Activated T-helper 1 cell treated with Interleukin-2 at 50 U/mL for 16 hours (primary cell): ENCODE results near the gene CALCOCO1.
A peak's percentile ranks its signal among the peaks of the same experiment; 100 is the strongest.
"Not testable (repeated sequence)": the region's sequence is repeated elsewhere in the genome, so short reads cannot be mapped to it uniquely, and the experiment has no call there.

ENCODE experiments used
- DNase-seq: peaks from one replicate; pipeline ENCODE4 v3.0.0-alpha.2; 2020; ENCODE audit warnings: low read depth

The CALCOCO1 gene

DNA sequence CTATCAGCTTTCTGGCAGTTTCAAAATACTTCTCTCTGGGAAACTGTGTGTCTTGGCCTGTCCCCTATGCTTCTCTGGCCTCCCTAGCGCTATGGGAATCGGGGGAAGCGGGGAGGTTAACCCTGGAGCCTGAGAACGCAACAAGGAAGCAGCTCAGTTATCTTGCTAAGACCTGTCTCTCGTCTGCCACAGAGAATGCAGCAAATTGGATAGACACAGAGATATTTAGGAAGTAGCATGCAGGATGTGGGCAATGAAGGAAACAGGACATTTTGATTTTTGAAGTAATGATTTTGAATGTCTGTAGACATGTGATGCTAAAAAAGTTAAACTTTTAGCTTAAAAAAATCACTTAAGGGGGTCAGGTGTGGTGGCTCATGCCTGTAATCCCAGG lies 6.6 kb upstream of the CALCOCO1 start:
- no peak for DNase-seq

DNA sequence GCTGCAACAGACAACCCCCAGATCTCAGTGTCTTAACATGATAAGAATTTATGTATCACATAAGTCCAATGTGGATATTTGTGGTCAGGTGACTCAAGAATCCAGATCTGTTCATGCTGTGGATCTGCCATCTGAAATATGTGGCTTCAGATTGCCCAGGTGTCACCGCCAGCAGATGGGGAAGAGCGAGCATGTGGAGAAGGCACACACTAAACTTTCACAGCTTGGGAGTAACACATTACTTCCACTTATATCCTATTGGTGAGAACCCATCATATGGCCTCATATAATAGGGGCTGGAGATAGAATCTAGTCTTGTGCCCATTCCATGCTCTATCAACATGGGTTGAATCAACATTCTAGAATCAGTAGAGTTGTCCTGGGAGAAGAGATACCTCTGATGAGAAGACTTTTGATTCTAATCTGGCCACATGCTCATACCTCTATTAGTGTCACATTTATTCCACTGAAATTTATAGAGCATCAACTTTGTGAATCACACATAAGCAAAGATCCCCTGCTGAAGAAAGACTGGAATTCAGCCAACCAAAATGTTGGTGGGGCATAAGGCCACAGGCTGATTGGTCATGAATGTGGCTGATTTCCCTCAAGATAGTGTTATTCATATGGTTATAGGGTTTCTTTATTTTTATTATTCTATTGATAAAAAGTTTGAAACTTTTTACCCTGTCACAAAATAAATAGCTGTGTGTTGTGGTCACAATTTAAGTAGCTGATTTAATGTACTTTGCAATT lies 6.0 kb upstream of the CALCOCO1 start:
- no peak for DNase-seq

DNA sequence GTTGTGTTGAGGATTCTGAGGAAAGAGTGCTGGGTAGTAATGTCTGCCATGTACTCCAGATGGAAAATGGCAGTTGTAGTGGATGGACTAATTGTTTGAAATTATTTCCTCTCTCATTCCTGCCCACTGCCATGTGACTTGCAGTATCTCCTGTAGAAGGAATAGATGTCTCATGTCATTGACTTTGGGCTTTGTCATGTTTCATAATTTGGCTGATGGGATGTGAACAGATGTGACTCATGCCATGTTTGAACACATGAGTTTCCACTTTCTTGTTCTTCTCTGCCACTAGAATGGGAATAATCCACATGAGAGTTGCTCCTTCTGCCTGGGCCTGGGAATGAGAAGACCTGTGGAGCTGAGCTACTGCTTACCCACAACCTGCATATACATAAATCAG lies 2.4 kb upstream of the CALCOCO1 start:
- DNase-seq = no peak

DNA sequence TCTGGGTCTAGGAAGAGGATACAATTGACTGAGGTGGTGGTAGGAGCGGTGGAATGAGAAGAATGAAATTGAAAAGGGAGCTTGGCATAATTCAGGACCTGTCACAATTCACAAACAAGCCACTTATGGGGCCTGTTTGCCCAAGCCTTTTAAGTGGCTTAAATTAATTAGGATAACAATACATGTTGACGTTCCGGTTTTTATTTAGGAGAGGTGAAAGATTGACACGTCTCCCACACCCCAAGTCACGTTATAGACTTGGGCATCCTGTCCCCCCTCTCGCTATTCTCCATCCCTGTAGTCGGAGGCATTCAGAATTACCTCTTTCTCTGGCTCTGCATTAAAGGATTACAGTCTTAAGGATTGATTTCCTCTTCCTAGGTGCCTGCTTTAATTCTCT lies 954 bp upstream of the CALCOCO1 start:
- no peak for DNase-seq

- DNase-seq = no peak
These were observed 324 bp downstream of the CALCOCO1 start for GRCh38 chr12:53726946-53727309.

- DNase-seq = no peak
These were observed 911 bp downstream of the CALCOCO1 start for GRCh38 chr12:53726341-53726740.

GRCh38 chr12:53725824-53726223 lies 1.4 kb downstream of the CALCOCO1 start:
- DNase-seq = no peak

- no peak for DNase-seq
These were observed 4.7 kb downstream of the CALCOCO1 start for GRCh38 chr12:53722450-53723041.

DNA sequence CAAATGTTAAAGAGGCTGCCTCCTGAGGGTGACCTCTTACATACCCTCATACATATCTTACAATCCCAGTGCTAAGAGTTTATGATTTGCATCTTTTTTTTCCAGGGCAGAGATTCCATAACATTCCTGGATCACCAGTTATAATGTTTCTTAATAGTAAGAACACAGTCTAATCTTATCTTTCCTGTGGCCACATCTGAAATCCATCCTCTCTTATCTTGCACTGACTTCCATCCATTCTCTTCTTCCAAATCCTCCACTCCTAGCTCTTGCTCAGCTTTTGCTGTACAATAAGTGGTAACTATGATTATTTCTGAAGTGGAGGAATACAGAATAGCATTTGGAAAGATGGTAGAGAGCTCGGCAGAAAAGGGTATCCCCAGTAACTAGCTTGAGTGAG lies 6.3 kb downstream of the CALCOCO1 start:
- DNase-seq = no peak

DNA sequence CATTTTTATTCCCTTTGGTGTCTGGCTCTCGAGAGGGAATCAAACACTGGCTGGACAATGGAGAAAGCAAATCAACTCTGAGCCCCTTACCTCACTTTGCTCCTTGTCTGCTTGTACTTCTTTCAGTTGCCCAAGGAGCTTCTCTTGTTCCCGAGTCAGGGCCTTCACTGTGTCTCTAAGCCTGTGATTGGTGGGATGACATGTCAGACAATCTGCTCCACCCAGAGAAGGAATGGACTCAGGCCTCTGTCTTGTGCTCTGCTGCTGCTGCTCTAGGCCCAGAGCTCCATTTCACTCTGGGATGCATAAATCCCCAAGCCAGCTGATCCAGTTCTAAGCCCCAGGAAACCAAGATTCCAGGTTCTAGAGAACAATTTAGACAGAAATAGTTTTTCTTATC lies 7.6 kb downstream of the CALCOCO1 start:
- no peak for DNase-seq

- not testable (repeated sequence) for DNase-seq
These were observed 8.7 kb downstream of the CALCOCO1 start for GRCh38 chr12:53718567-53718966.

- no peak for DNase-seq
These were observed 9.9 kb downstream of the CALCOCO1 start for GRCh38 chr12:53717319-53717718.

- DNase-seq = no peak
These were observed 13.2 kb downstream of the CALCOCO1 start for GRCh38 chr12:53714004-53714403.

DNA sequence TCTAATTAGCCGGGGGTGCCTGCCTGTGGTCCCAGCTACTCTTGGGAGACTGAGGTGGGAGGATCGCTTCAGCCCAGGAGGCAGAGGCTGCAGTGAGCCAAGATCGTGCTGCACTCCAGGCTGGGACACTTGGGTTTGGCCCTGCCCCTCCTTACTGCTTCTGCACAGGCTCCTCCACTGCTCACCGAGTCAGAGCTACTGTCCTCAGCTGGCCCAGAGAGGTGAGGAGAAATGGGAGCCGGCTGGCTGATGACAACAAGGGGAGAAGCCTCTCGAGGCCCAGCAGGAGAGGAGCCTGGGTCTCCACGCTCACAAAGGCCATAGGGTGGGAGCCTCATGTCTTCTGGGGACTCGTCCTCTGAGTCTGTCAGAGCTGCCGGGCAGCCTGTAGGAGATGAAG lies 13.7 kb downstream of the CALCOCO1 start:
- no peak for DNase-seq

DNA sequence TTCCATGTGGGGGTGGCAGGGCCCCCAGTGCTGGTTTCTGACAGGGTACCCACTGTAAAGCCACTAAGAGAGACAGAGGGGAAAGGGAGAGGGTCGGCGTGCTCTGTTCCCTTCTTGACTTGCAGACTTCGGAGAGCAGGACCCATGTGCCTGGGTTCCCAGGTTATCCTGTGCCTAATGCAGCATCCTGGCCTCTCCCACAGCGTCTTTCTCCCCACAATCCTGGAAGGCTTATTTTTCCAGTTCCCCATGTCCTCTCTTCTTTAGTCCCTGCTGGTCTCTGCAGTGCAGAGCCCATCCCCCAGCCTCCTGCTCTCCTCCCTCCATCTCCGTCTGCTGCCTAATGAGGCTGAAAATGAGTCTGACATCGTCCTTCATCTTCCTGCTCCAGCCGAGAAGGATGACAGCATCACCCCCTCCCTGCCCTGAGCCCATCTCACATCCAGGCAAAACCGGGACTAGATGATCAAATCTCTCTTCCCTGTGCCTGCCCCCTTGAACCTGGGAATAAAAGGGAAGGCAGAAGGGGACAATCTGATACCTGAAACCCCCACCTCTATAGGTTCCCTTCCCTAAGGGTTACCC lies 15.1 kb downstream of the CALCOCO1 start:
- no peak for DNase-seq

- DNase-seq = no peak
These were observed 17.2 kb downstream of the CALCOCO1 start for GRCh38 chr12:53710091-53710490.

- DNase-seq = no peak
These were observed 17.6 kb downstream of the CALCOCO1 start for GRCh38 chr12:53709671-53710070.

DNA sequence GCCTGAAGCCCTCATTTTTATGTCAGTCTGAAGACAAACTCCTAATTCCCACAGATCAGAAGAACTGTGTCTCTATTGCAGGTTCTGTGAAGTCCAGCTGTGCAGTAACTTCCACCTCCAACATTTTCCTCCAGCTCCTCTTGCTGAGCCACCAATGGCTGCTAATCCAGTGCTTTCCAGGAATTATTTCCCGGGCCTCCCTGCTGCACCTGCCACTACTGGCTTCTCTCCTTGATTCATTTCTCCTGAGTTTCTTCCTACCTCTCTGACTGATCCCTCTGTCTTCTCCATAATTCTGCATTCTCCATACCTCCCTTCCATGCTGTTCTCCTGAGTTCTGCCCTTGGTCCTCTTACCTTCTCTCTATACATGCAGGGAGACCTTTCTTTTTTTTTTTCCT lies 21.2 kb downstream of the CALCOCO1 start:
- no peak for DNase-seq

DNA sequence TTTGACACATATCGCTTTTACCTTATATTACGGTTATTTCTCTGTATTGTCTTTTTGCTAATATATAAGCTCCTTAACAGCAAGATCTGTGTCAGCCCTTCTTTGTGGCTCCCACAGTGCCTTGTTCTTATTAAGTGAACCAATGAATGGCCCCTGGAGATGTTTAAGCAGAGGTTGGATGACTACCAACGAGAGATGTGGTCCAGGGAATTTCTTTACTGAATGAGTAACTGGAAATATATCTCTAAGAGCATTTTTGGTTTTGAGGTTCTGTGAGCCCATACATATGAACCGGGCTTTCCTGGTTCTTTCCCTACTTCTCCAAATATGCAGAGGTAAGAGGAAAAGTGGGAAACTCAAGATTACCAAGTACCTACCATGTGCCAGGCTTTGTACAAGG lies 23.5 kb downstream of the CALCOCO1 start:
- DNase-seq = no peak

GRCh38 chr12:53701518-53702264 lies 25.6 kb downstream of the CALCOCO1 start:
- DNase-seq = peak; percentile 56

DNA sequence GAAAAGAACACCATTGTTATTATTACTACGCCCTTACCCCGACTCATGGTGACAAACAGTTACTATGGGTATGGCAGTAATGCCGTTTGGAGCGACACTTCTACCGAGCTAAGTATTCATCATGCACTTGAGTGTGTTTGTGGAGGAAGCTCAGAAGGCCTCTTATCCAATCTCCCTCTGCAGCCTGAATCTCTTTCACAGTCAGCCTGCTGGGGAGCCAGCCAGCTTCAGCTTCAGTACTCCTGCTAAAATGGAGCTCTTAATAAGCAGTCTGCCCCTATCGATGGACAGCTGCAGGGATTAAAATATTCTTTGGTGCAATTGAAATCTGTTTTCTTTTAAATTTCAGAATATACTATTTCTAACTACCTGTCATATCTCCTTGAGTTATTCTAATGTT lies 26.7 kb downstream of the CALCOCO1 start:
- no peak for DNase-seq

DNA sequence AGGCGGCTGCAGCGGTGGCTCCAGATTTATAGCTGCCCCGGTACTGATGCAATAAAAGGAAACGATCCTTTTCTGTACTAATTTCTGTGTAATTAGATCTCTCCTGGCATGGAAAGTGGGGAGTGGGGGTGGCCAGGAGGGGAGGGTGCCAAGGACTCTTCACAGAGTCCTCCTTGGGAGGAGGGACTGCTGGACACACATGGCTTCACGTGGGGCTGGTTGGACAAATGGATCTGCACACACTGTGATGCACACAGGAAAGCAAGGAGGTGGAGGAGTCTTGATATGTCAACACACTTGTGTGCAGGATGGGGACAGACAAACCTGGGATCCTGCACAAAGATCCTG lies 27.6 kb downstream of the CALCOCO1 start:
- no peak for DNase-seq
